ENCODE measurements around the gene GRPEL2.
A peak's percentile ranks its signal among the peaks of the same experiment; 100 is the strongest.

GRPEL2 gene

GRCh38 chr5:149358294-149358651, 13.0 kb downstream of the GRPEL2 start:
- no peak for DNase-seq

- DNase-seq = no peak
Observed at GRCh38 chr5:149358868-149359495, 13.7 kb downstream of the GRPEL2 start.

- DNase-seq = no peak
Observed at GRCh38 chr5:149360272-149360671, 15.0 kb downstream of the GRPEL2 start.

GRCh38 chr5:149362541-149362940, 17.2 kb downstream of the GRPEL2 start:
- no peak for DNase-seq

GRCh38 chr5:149363358-149363757, 18.1 kb downstream of the GRPEL2 start:
- no peak for DNase-seq

GRCh38 chr5:149363936-149364335, 18.6 kb downstream of the GRPEL2 start:
- no peak for DNase-seq

- no peak for DNase-seq
Observed at GRCh38 chr5:149364719-149365118, 19.4 kb downstream of the GRPEL2 start.

GRCh38 chr5:149365418-149365817, 20.1 kb downstream of the GRPEL2 start:
- no peak for DNase-seq

GRCh38 chr5:149366169-149366729, 20.9 kb downstream of the GRPEL2 start:
- DNase-seq = no peak

- DNase-seq = peak; percentile 10
Observed at GRCh38 chr5:149367249-149367971, 22.1 kb downstream of the GRPEL2 start.

- DNase-seq = no peak
Observed at GRCh38 chr5:149367972-149368645, 22.8 kb downstream of the GRPEL2 start.

GRCh38 chr5:149370878-149371277, 25.6 kb downstream of the GRPEL2 start:
- DNase-seq = no peak

- no peak for DNase-seq
Observed at GRCh38 chr5:149371296-149371962, 26.1 kb downstream of the GRPEL2 start.

- DNase-seq = no peak
Observed at GRCh38 chr5:149372076-149372795, 26.9 kb downstream of the GRPEL2 start.

- DNase-seq = no peak
Observed at GRCh38 chr5:149372932-149373331, 27.6 kb downstream of the GRPEL2 start.

- DNase-seq = no peak
Observed at GRCh38 chr5:149374303-149374702, 29.0 kb downstream of the GRPEL2 start.

GRCh38 chr5:149374801-149375200, 29.5 kb downstream of the GRPEL2 start:
- DNase-seq = no peak

GRCh38 chr5:149375434-149375833, 30.1 kb downstream of the GRPEL2 start:
- DNase-seq = no peak

GRCh38 chr5:149376104-149376503, 30.8 kb downstream of the GRPEL2 start:
- no peak for DNase-seq

- no peak for DNase-seq
Observed at GRCh38 chr5:149376711-149377447, 31.6 kb downstream of the GRPEL2 start.

- DNase-seq = no peak
Observed at GRCh38 chr5:149378241-149378820, 33.0 kb downstream of the GRPEL2 start.

Measured in NCI-H2171 (cell line).